ENCODE data around the gene ERGIC1. TPM values are rescaled to one million over a fixed set of nuclear protein-coding genes. Genes with fewer than 3 reads are reported as not detected.

ERGIC1 gene
- total RNA-seq, 6 experiments from 2014 or later, result 240 to 276 (median 258) TPM

- DNase-seq, result no peak
- H3K9me3 Mint-ChIP-seq, result no peaks in the 10 kb centered on the region
- H3K36me3 Mint-ChIP-seq (ENCODE audit: low read depth), result no peaks in the 10 kb centered on the region; the same call in 1 of the 2 replicates
- H3K27me3 Mint-ChIP-seq (ENCODE audit: insufficient read depth), result no peaks in the 10 kb centered on the region; the same call in 1 of the 2 replicates
- TF ChIP-seq CTCF (IDR thresholded peaks at IDR 0.05), result no peak
- no peak overlapping the region for H3K4me3 Mint-ChIP-seq
- H3K27ac Mint-ChIP-seq, result no peak overlapping the region; the same call in 1 of the 2 replicates
- H3K4me1 Mint-ChIP-seq (ENCODE audit: low read depth), result peaks cover 5% of the 10 kb centered on the region; the same call in 1 of the 2 replicates
These were observed 33.8 kb downstream of the ERGIC1 start for GRCh38 chr5:172867761-172868435.

- Mint-ChIP-seq H3K27ac (no peak overlapping the region), H3K9me3 (no peaks in the 10 kb centered on the region), H3K4me3 (no peak overlapping the region), H3K27me3 (ENCODE audit: insufficient read depth) (no peaks in the 10 kb centered on the region; the same call in 1 of the 2 replicates), H3K4me1 (ENCODE audit: low read depth) (peaks cover 5% of the 10 kb centered on the region; the same call in 1 of the 2 replicates), H3K36me3 (ENCODE audit: low read depth) (no peaks in the 10 kb centered on the region; the same call in 1 of the 2 replicates)
- TF ChIP-seq CTCF (IDR thresholded peaks at IDR 0.05), result no peak
- DNase-seq, result peak; percentile 51
These were observed 34.4 kb downstream of the ERGIC1 start for GRCh38 chr5:172868436-172868923.

GRCh38 chr5:172868924-172869591, 35.0 kb downstream of the ERGIC1 start:
- Mint-ChIP-seq H3K4me3 (no peak overlapping the region), H3K27me3 (ENCODE audit: insufficient read depth) (no peaks in the 10 kb centered on the region; the same call in 1 of the 2 replicates), H3K27ac (no peak overlapping the region), H3K4me1 (ENCODE audit: low read depth) (peaks cover 5% of the 10 kb centered on the region; the same call in 1 of the 2 replicates), H3K9me3 (no peaks in the 10 kb centered on the region), H3K36me3 (ENCODE audit: low read depth) (no peaks in the 10 kb centered on the region; the same call in 1 of the 2 replicates)
- DNase-seq, result peak; percentile 92
- peak; percentile 53; the same call in 1 of the 2 replicates for TF ChIP-seq CTCF (IDR thresholded peaks at IDR 0.05)

- Mint-ChIP-seq H3K9me3 (no peaks in the 10 kb centered on the region), H3K4me1 (ENCODE audit: low read depth) (peaks cover 7% of the 10 kb centered on the region), H3K27ac (no peak overlapping the region), H3K36me3 (ENCODE audit: low read depth) (no peaks in the 10 kb centered on the region; the same call in 1 of the 2 replicates), H3K27me3 (ENCODE audit: insufficient read depth) (no peaks in the 10 kb centered on the region; the same call in 1 of the 2 replicates), H3K4me3 (no peak overlapping the region)
- no peak for TF ChIP-seq CTCF (IDR thresholded peaks at IDR 0.05)
- DNase-seq, result no peak
These were observed 35.6 kb downstream of the ERGIC1 start for GRCh38 chr5:172869691-172870090.

- no peaks in the 10 kb centered on the region; the same call in 1 of the 2 replicates for H3K27me3 Mint-ChIP-seq (ENCODE audit: insufficient read depth)
- TF ChIP-seq CTCF (IDR thresholded peaks at IDR 0.05), result no peak
These were observed 36.3 kb downstream of the ERGIC1 start for GRCh38 chr5:172870291-172870714.

More at GRCh38 chr5:172870291-172870714, 36.3 kb downstream of the ERGIC1 start:
- H3K9me3 Mint-ChIP-seq, result no peaks in the 10 kb centered on the region
- no peaks in the 10 kb centered on the region; the same call in 1 of the 2 replicates for H3K36me3 Mint-ChIP-seq (ENCODE audit: low read depth)
- DNase-seq, result peak; percentile 91
- H3K4me1 Mint-ChIP-seq (ENCODE audit: low read depth), result peaks cover 12% of the 10 kb centered on the region
- H3K27ac Mint-ChIP-seq, result no peak overlapping the region
- H3K4me3 Mint-ChIP-seq, result no peak overlapping the region
